AG09309 (cell line): ENCODE measurements around the gene CEP131.

ENCODE experiments used
- DNase-seq: peaks from one replicate; pipeline ENCODE4 v3.0.0-alpha.2; 2010; ENCODE audit warnings: low read depth
- H3K4me3 ChIP-seq: 2 replicates; pipeline ENCODE4 v1.5.1; 2011; ENCODE audit warnings: mild to moderate bottlenecking, low read depth, low read length, moderate library complexity; ENCODE audit not compliant: control insufficient read depth
- CTCF ChIP-seq: IDR thresholded peaks from 2 replicates; pipeline ENCODE4 v1.5.1; 2011; ENCODE audit warnings: mild to moderate bottlenecking, low read depth, low read length, inconsistent platforms; ENCODE audit not compliant: insufficient read depth, control insufficient read depth; ENCODE audit errors: missing control alignments

CEP131 gene

GRCh38 chr17:81252326-81252986 lies 29.7 kb upstream of the CEP131 start:
- TF ChIP-seq CTCF = no peak
- DNase-seq = no peak
- H3K4me3 ChIP-seq = no peak overlapping the region

- TF ChIP-seq CTCF = no peak
- no peak overlapping the region for H3K4me3 ChIP-seq
- DNase-seq = no peak
Measured at GRCh38 chr17:81251709-81252301, 29.0 kb upstream of the CEP131 start.

- DNase-seq = no peak
- TF ChIP-seq CTCF = no peak
- H3K4me3 ChIP-seq = no peak overlapping the region
Measured at GRCh38 chr17:81251094-81251708, 28.4 kb upstream of the CEP131 start.

GRCh38 chr17:81250286-81251093 lies 27.7 kb upstream of the CEP131 start:
- no peak overlapping the region for H3K4me3 ChIP-seq
- TF ChIP-seq CTCF = no peak
- no peak for DNase-seq

- DNase-seq = no peak
- no peak for TF ChIP-seq CTCF
- no peak overlapping the region for H3K4me3 ChIP-seq
Measured at GRCh38 chr17:81249223-81250040, 26.7 kb upstream of the CEP131 start.

GRCh38 chr17:81248649-81249048 lies 25.9 kb upstream of the CEP131 start:
- no peak for TF ChIP-seq CTCF
- H3K4me3 ChIP-seq = no peak overlapping the region
- DNase-seq = no peak
